ENCODE measurements around the gene UBXN7. TPM values are rescaled to one million over a fixed set of nuclear protein-coding genes. Genes with fewer than 3 reads are reported as not detected.

UBXN7 gene
- total RNA-seq, 1 experiment from 2014 or later: 67.0 TPM

- ChIA-PET RAD21 (ENCODE audit: low non-redundant PET in 1 of 2, low total read pairs in 2 of 2, uncharacterized antibody in 2 of 2, unreplicated experiment in 2 of 2) (no interaction called here), CTCF (no interaction called here), POLR2A (no interaction called here)
- no peak for DNase-seq (ENCODE audit: low read depth, low spot score)
- Histone ChIP-seq H2AFZ (ENCODE audit: low read depth, low read length, poor library complexity, severe bottlenecking) (no peak overlapping the region), H3K9ac (ENCODE audit: low read length) (no peak overlapping the region), H3K27ac (ENCODE audit: low read depth, low read length) (no peak overlapping the region), H3K9me3 (ENCODE audit: control insufficient read depth in 1 of 2, insufficient read depth in 1 of 2, low read depth in 1 of 2, low read length in 2 of 2) (no peaks in the 10 kb centered on the region), H3K36me3 (ENCODE audit: control insufficient read depth in 1 of 2, insufficient read depth in 2 of 2, low read length in 2 of 2) (no peaks in the 10 kb centered on the region), H3K4me3 (replicated peaks in 1 of 2; ENCODE audit: low read depth in 1 of 2, low read length in 2 of 2) (no peak overlapping the region), H3K27me3 (ENCODE audit: insufficient read depth, low read length) (no peaks in the 10 kb centered on the region), H4K20me1 (ENCODE audit: insufficient read depth) (no peaks in the 10 kb centered on the region), H3K9me2 (ENCODE audit: insufficient read depth) (no peaks in the 10 kb centered on the region), H3K4me1 (ENCODE audit: control insufficient read depth in 1 of 2, insufficient read depth in 2 of 2, low read length in 2 of 2) (no peaks in the 10 kb centered on the region), H3K4me2 (ENCODE audit: low read length) (no peak overlapping the region), H3K79me2 (ENCODE audit: insufficient read depth, low read length) (peaks cover 84% of the 10 kb centered on the region)
- no TSS peak for BruUV-seq (replicated peaks)
- TF ChIP-seq EZH2 (IDR thresholded peaks at IDR 0.05): no peak
- TF ChIP-seq, protein P1, sequence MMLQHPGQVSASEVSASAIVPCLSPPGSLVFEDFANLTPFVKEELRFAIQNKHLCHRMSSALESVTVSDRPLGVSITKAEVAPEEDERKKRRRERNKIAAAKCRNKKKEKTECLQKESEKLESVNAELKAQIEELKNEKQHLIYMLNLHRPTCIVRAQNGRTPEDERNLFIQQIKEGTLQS (IDR thresholded peaks at IDR 0.05): no peak
- intact Hi-C loops (cut with micrococcal nuclease): no loop called here
- no peak for ATAC-seq
Observed at GRCh38 chr3:196412704-196413103, 19.5 kb downstream of the UBXN7 start.

DNA sequence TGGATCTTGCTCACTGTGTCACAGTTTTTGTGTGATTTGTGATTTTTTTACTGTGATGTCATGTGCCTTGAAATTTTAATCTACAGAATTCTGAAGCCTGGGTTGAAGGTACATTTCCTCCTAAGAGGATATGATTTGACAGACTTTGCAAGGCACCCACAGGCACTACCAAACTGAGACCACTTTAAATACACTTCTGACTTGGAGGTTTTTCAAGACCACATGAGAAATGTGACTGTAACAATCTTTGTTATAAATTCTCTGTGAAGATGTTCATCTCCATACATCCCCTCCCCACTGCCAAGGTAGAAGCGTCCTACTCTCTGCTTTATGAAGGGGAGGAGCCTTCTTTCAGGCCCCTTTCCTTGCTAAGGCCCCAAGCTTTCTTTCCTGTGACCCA lies 22.8 kb downstream of the UBXN7 start:
- Histone ChIP-seq H3K9me2 (ENCODE audit: insufficient read depth) (no peaks in the 10 kb centered on the region), H3K27me3 (ENCODE audit: insufficient read depth, low read length) (no peaks in the 10 kb centered on the region), H3K9ac (ENCODE audit: low read length) (no peak overlapping the region), H3K9me3 (ENCODE audit: control insufficient read depth in 1 of 2, insufficient read depth in 1 of 2, low read depth in 1 of 2, low read length in 2 of 2) (no peaks in the 10 kb centered on the region), H3K4me1 (ENCODE audit: control insufficient read depth in 1 of 2, insufficient read depth in 2 of 2, low read length in 2 of 2) (peaks cover 3 to 12% of the 10 kb centered on the region in 2 experiments; a peak in 2 of 4 replicates), H3K27ac (ENCODE audit: low read depth, low read length) (no peak overlapping the region), H3K4me2 (ENCODE audit: low read length) (no peak overlapping the region), H3K4me3 (replicated peaks in 1 of 2; ENCODE audit: low read depth in 1 of 2, low read length in 2 of 2) (no peak overlapping the region), H4K20me1 (ENCODE audit: insufficient read depth) (no peaks in the 10 kb centered on the region), H3K79me2 (ENCODE audit: insufficient read depth, low read length) (peaks cover 72% of the 10 kb centered on the region), H3K36me3 (ENCODE audit: control insufficient read depth in 1 of 2, insufficient read depth in 2 of 2, low read length in 2 of 2) (peaks cover 2 to 7% of the 10 kb centered on the region in 2 experiments; a peak in 2 of 4 replicates), H2AFZ (ENCODE audit: low read depth, low read length, poor library complexity, severe bottlenecking) (no peak overlapping the region)
- TF ChIP-seq SRF (IDR thresholded peaks at IDR 0.05; ENCODE audit: low read depth): no peak
- TF ChIP-seq CTCF (IDR thresholded peaks at IDR 0.05 in 2 of 3, conservative IDR thresholded peaks at IDR 0.05 in 1 of 3; ENCODE audit: borderline replicate concordance in 1 of 3, insufficient read depth in 1 of 3, low read depth in 2 of 3, low read length in 2 of 3): no peak
- DNase-seq (ENCODE audit: low read depth, low spot score) (no peak), ATAC-seq (no peak)
- ChIA-PET RAD21 (ENCODE audit: low non-redundant PET in 1 of 2, low total read pairs in 2 of 2, uncharacterized antibody in 2 of 2, unreplicated experiment in 2 of 2) (no interaction called here), CTCF (no interaction called here), POLR2A (no interaction called here)
- intact Hi-C loops (cut with micrococcal nuclease): no loop called here
- no TSS peak for BruUV-seq (replicated peaks)
